ENCODE results near the gene LAMA1.

DNA sequence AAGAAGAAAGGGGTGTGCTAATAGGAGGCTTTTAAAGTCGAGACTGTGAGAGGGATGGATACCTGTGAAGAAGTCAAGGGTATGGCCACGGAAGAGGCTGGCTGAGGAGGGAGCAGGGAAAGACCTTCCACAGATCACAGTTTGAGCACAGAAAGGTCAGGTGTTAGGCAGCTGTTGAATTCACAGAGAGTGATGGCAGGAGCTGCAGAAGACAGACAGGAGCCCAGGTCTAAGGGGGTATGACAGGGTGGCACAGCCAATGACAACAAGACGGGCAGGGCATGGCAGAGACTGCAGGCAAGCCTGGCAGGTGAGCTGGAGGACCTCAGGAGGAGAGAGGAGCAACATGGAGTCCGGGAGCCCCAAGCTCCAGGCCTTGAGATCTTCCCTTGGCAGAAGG is 163.1 kb downstream of the LAMA1 start:
- no peak for TF ChIP-seq EZH2 (optimal IDR thresholded peaks at IDR 0.05; ENCODE audit: low read depth, low read length)
- TF ChIP-seq, protein P1, sequence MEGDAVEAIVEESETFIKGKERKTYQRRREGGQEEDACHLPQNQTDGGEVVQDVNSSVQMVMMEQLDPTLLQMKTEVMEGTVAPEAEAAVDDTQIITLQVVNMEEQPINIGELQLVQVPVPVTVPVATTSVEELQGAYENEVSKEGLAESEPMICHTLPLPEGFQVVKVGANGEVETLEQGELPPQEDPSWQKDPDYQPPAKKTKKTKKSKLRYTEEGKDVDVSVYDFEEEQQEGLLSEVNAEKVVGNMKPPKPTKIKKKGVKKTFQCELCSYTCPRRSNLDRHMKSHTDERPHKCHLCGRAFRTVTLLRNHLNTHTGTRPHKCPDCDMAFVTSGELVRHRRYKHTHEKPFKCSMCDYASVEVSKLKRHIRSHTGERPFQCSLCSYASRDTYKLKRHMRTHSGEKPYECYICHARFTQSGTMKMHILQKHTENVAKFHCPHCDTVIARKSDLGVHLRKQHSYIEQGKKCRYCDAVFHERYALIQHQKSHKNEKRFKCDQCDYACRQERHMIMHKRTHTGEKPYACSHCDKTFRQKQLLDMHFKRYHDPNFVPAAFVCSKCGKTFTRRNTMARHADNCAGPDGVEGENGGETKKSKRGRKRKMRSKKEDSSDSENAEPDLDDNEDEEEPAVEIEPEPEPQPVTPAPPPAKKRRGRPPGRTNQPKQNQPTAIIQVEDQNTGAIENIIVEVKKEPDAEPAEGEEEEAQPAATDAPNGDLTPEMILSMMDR (IDR thresholded peaks at IDR 0.05; ENCODE audit: low read length), result no peak

Data from MM.1S (cell line).